Ovary (tissue), 9 donors: ENCODE data around the gene CELF3. TPM values are rescaled to one million over a fixed set of nuclear protein-coding genes. Genes with fewer than 3 reads are reported as not detected.
"Not testable (repeated sequence)": the region's sequence is repeated elsewhere in the genome, so short reads cannot be mapped to it uniquely, and the experiment has no call there.

Experiments
- DNase-seq, 5 donors: peaks; one replicate each; pipeline ENCODE4 v3.0.0-alpha.2; 2019 to 2020
- H3K27ac ChIP-seq, 2 donors: fragments of 200-600 bp; one replicate each; pipeline versions ENCODE4 v1.5.1 to v1.8.0; 2019 to 2022
- H3K27me3 ChIP-seq: fragments of 200-600 bp; one replicate; pipeline ENCODE4 v1.8.0; 2022
- H3K36me3 ChIP-seq: fragments of 200-600 bp; sonication (generic); one replicate; pipeline ENCODE4 v1.5.1; 2019
- H3K4me1 ChIP-seq: one replicate; pipeline ENCODE4 v1.8.1; 2013; ENCODE audit warnings: mild to moderate bottlenecking, moderate library complexity; ENCODE audit not compliant: insufficient read depth
- H3K4me3 ChIP-seq: fragments of 200-600 bp; sonication (generic); one replicate; pipeline ENCODE4 v1.5.1; 2017
- H3K9me3 ChIP-seq, 2 donors: fragments of 200-600 bp in 1 of 2; sonication (generic) in 1 of 2; one replicate each; pipeline versions ENCODE4 v1.5.1 to v1.8.1; 2013 to 2019; ENCODE audit warnings: mild to moderate bottlenecking in 1 of 2, moderate library complexity in 1 of 2
- EP300 ChIP-seq: sonication (generic); formaldehyde crosslinking; IDR thresholded peaks from one replicate; pipeline ENCODE4 v1.6.1; 2017; ENCODE audit warnings: antibody characterized with exemption
- POLR2A ChIP-seq: fragments of 450-650 bp; IDR thresholded peaks from one replicate; pipeline ENCODE4 v1.6.1; 2017; ENCODE audit warnings: antibody characterized with exemption, mild to moderate bottlenecking, moderate library complexity
- WGBS, 3 donors: extraction: QIAGEN DNeasy Blood & Tissue Kit in 1 of 3; methylation state at CpG; one replicate each; pipeline versions ENCODE4 v1.1.5 to v1.1.7; 2013 to 2017; 5-methylcytosine and 5-hydroxymethylcytosine counted together
- intact Hi-C, 4 donors: fragments of 100-400 bp; cut with DNase I; formaldehyde crosslinking; loops; one replicate each; pipeline versions ENCODE4 v1.11.0 to v1.15.1; 2022 to 2023
- polyA plus RNA-seq, 2 donors: library from polyadenylated mRNA; stranded (reverse); fragments of 200-250 nt in 1 of 2; fragments of 350-450 nt in 1 of 2; fragmentation: Illumina TruSeq in 1 of 2; extraction: RNeasy Lipid Tissue Mini Kit (QIAGEN cat#74804) in 1 of 2; gene quantifications; one replicate each; pipeline ENCODE4 v1.2.3, GENCODE V29; 2013 to 2014
- total RNA-seq, 7 donors: library from RNA; depleted of rRNA in 2 of 7; stranded (reverse); fragments of >200 nt in 2 of 7; fragmentation: NEBNext Ultra II Directional in 3 of 7; extraction: Animal tissue kit (Norgen Biotek cat#: 25700) in 3 of 7; gene quantifications; one replicate each; pipeline versions ENCODE4 v1.1.0 to v1.2.4, GENCODE V29; 2016 to 2023
- TF ChIP-seq, protein P1 (sequence below), 3 donors: fragments of 450-650 bp in 2 of 3; fragments of 200-600 bp in 1 of 3; IDR thresholded peaks; one replicate each; pipeline versions ENCODE4 v1.5.1 to v1.8.0; 2016 to 2022; ENCODE audit warnings: antibody characterized with exemption in 3 of 3, mild to moderate bottlenecking in 1 of 3
- donor health status: DM: no; HTN: no; CAD: no; lungs with moderate emphysema.
- donor health status: DM: no; HTN: no; CAD: no.
- donor health status: Bipolar disorder and iron deficiency.
- donor health status: DM: yes; HTN: yes; CAD: no.
- donor health status: DM: no; HTN: no; CAD: no.
- donor health status: DM: yes; HTN: yes; CAD: no.

The CELF3 gene
- total and polyA plus RNA-seq, 9 donors, result 0.57 TPM; not detected in 8

- no peak overlapping the region for H3K27ac ChIP-seq
- H3K27me3 ChIP-seq, result no peaks in the 10 kb centered on the region
- no peaks in the 10 kb centered on the region for H3K36me3 ChIP-seq
- H3K9me3 ChIP-seq, result no peaks in the 10 kb centered on the region
- H3K4me1 ChIP-seq, result no peaks in the 10 kb centered on the region
- H3K4me3 ChIP-seq, result no peak overlapping the region
- TF ChIP-seq POLR2A (no peak), EP300 (no peak)
- TF ChIP-seq, protein P1, sequence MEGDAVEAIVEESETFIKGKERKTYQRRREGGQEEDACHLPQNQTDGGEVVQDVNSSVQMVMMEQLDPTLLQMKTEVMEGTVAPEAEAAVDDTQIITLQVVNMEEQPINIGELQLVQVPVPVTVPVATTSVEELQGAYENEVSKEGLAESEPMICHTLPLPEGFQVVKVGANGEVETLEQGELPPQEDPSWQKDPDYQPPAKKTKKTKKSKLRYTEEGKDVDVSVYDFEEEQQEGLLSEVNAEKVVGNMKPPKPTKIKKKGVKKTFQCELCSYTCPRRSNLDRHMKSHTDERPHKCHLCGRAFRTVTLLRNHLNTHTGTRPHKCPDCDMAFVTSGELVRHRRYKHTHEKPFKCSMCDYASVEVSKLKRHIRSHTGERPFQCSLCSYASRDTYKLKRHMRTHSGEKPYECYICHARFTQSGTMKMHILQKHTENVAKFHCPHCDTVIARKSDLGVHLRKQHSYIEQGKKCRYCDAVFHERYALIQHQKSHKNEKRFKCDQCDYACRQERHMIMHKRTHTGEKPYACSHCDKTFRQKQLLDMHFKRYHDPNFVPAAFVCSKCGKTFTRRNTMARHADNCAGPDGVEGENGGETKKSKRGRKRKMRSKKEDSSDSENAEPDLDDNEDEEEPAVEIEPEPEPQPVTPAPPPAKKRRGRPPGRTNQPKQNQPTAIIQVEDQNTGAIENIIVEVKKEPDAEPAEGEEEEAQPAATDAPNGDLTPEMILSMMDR (IDR thresholded peaks at IDR 0.05), result no peak
- no peak for DNase-seq
- intact Hi-C loops, result loop anchor here (5.0 to 10.0 kb wide), 4 partner anchors 143 to 293 kb away; no protein-coding TSS in a partner anchor
Measured at GRCh38 chr1:151737479-151737878, 20.9 kb upstream of the CELF3 start.

DNA sequence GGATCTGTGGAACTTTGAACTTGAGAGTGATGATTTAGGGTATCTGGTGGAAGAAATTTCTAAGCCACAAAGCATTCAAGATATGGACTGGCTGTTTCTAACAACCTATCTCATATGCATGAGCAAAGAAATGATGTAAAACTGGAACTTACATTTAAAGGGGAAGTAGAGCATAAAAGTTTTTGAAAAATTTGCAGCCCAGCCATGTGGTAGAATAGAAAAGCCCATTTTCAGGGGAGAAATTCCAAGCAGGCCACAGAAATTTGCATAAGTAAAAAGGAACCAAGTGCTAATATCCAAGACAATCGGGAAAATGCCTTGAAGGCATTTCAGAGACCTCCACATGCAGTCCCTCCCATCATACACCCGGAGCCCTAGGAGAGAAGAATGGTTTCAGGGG, 20.4 kb upstream of the CELF3 start:
- 70 to 82% (median 77%) methylated on average over 2 of the region's 2 CpGs for WGBS, 3 donors
- no peak for DNase-seq

DNA sequence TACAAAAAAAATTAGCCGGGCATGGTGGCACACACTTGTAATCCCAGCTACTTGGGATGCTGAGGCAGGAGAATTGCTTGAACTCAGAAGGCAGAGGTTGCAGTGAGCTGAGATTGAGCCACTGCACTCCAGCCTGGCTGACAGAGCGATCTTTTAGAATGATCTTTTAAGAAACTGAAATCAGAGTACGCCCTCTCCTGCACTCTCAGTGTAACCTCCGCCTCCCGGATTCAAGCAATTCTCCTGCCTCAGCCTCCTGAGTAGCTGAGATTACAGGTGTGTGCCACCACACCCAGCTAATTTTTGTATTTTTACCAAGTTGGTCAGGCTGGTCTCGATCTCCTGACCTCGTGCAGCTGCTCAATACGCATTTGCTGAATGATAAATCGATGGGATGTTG, 17.4 kb upstream of the CELF3 start:
- not testable (repeated sequence) for H3K4me1 ChIP-seq, H3K27ac ChIP-seq, H3K36me3 ChIP-seq, H3K9me3 ChIP-seq, H3K4me3 ChIP-seq, DNase-seq, H3K27me3 ChIP-seq
- 90 to 93% (median 91%) methylated on average over 9 of the region's 9 CpGs for WGBS, 3 donors
- intact Hi-C loops, result loop anchor here (2.0 to 10.0 kb wide), 4 partner anchors 139 to 289 kb away; no protein-coding TSS in a partner anchor

More for the DNA sequence above, 20.4 kb upstream of the CELF3 start:
- Histone ChIP-seq H3K4me1 (no peaks in the 10 kb centered on the region), H3K4me3 (no peak overlapping the region), H3K27me3 (no peaks in the 10 kb centered on the region), H3K27ac (no peak overlapping the region), H3K36me3 (no peaks in the 10 kb centered on the region), H3K9me3 (no peaks in the 10 kb centered on the region)
- TF ChIP-seq, protein P1 (IDR thresholded peaks at IDR 0.05), result no peak
- TF ChIP-seq POLR2A (no peak), EP300 (no peak)
- intact Hi-C loops, result loop anchor here (5.0 to 10.0 kb wide), 4 partner anchors 142 to 292 kb away; no protein-coding TSS in a partner anchor

DNA sequence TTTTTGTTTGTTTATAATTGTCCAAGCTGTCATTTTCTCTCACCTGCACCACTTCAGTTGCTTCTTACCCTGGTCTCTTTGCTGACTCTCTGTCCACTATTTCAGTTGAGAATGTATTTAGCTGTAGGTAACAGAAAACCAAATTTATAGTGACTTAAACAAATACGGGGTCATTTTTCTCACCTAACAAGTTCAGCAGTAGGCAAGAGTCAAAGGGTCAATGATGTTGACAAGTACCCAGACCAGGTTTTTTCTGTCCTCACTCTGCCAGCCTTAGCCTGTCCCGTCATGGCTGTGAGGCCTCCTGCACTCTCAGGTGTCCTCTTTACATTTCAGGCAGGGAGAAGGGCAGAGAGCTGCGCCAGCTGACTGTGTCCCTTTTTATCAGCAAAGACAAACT, 16.5 kb upstream of the CELF3 start:
- no peaks in the 10 kb centered on the region for H3K27me3 ChIP-seq
- H3K27ac ChIP-seq, result no peak overlapping the region
- H3K4me3 ChIP-seq, result no peak overlapping the region
- H3K36me3 ChIP-seq, result no peaks in the 10 kb centered on the region
- intact Hi-C loops, result loop anchor here (10.0 kb wide), 3 partner anchors 138 to 288 kb away; no protein-coding TSS in a partner anchor
- H3K4me1 ChIP-seq, result no peaks in the 10 kb centered on the region
- no peak for DNase-seq
- TF ChIP-seq, protein P1 (IDR thresholded peaks at IDR 0.05), result no peak
- no peak for TF ChIP-seq EP300
- TF ChIP-seq POLR2A, result no peak
- no peaks in the 10 kb centered on the region for H3K9me3 ChIP-seq
- WGBS, 3 donors, result 76 to 81% (median 81%) methylated on average over 3 of the region's 3 CpGs

GRCh38 chr1:151729966-151730291, 13.3 kb upstream of the CELF3 start:
- Histone ChIP-seq H3K4me1 (no peaks in the 10 kb centered on the region), H3K9me3 (no peaks in the 10 kb centered on the region), H3K27me3 (no peaks in the 10 kb centered on the region), H3K27ac (no peak overlapping the region), H3K4me3 (no peak overlapping the region), H3K36me3 (no peaks in the 10 kb centered on the region)
- intact Hi-C loops, result loop anchor here (10.0 kb wide), 3 partner anchors 135 to 285 kb away; no protein-coding TSS in a partner anchor
- 82 to 86% (median 85%) methylated on average over 4 of the region's 4 CpGs for WGBS, 3 donors
- TF ChIP-seq EP300, result no peak
- TF ChIP-seq POLR2A, result no peak
- TF ChIP-seq, protein P1 (IDR thresholded peaks at IDR 0.05), result no peak
- no peak for DNase-seq
